HG03159 (cell line): ENCODE data around the gene NOTCH1.

Experiments
- ATAC-seq: cut with Tn5 transposase; IDR thresholded peaks from one replicate; pipeline ENCODE4 v1.9.1; 2021; ENCODE audit warnings: mild to moderate bottlenecking, moderate library complexity; ENCODE audit not compliant: unreplicated experiment

The NOTCH1 gene

DNA sequence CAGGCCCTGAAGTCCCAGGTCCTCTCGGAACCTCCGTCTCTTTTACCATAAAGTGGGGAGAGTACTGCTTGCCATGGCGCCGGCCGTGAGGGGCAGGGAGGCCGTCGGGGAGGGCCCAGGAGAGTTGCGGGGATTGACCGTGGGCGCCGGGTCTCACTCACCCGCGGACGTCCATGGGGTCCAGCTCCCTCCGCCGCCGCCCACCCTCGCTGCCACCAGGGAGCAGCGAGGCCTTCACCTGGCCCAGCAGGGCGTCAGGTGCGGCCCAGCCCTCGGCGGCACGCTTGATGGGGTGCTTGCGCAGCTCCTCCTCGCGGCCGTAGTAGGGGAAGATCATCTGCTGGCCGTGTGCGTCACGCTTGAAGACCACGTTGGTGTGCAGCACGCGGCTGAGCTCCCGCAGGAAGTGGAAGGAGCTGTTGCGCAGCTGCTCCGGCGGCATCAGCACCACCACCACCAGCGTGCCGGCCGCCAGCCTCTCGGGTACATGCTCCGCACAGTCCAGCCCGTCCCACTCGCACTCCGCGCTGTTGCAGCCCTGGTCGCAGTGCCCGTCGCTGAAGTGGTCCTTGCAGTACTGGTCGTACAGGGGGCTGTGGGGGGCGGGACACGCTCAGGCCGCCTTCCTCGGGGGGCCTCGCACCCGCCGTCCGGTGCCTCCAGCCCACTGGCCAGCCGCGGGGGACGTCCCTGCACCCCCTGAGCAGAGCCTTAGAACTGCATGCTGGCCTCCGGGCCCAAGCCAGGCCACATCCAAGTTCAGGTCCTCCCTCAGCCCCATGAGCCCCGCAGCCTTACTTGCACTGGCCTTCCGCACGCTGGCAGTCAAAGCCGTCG lies 41.1 kb downstream of the NOTCH1 start:
- ATAC-seq = no peak

DNA sequence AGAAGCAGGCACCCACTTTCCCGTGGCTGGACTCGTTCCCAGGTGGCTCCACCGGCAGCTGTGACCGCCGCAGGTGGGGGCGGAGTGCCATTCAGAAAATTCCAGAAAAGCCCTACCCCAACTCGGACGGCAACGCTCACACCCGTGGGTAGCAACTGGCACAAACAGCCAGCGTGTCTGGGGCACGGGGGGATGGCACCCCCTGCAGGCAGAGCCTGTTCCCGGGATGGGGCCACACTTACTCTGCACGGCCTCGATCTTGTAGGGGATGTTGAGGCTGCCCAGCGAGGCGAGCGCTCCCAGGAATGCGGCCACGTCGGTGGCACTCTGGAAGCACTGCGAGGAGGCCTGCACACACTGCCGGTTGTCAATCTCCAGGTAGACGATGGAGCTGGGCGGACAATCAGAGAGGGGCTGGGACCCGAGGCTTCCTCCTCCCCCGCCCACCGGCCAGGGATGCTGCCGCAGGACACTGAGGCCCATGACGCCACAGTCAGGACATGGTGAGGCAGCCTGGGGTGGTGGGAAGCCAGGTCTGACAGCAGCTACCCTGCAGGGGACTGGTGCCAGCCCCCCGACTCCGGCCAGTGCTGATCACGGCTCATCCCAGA lies 42.8 kb downstream of the NOTCH1 start:
- no peak for ATAC-seq

DNA sequence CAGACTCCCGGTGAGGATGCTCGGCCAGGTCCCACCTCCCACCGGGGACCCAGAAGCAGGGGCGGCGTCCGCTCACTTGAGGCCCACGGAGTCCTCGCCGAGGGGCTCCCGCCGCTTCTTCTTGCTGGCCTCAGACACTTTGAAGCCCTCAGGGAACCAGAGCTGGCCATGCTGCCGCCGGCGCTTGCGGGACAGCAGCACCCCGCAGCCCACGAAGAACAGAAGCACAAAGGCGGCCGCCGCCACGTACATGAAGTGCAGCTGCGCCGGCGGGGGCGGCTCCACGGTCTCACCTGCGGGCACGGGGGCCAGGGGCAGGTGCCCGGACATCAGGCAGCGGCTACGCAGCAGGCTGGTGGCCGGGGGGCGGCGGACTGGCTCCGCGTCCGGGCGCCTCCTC lies 43.7 kb downstream of the NOTCH1 start:
- ATAC-seq = no peak

DNA sequence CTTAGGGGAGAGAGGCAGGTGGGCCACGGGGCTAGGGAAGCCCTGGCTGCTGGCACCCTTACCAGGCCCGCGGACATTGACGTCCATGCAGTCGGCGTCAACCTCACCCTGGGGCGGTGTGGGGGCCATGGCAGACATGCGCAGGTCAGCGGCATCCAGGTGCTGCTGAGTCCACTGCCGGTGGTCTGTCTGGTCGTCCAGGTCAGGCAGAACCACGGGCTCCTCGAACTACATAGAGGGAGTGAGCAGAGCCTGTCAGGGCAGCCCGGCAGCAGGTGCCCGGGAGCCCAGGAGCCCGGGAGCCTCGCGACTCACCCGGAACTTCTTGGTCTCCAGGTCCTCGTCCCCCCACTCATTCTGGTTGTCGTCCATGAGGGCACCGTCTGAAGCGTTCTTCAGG lies 44.2 kb downstream of the NOTCH1 start:
- ATAC-seq = no peak

DNA sequence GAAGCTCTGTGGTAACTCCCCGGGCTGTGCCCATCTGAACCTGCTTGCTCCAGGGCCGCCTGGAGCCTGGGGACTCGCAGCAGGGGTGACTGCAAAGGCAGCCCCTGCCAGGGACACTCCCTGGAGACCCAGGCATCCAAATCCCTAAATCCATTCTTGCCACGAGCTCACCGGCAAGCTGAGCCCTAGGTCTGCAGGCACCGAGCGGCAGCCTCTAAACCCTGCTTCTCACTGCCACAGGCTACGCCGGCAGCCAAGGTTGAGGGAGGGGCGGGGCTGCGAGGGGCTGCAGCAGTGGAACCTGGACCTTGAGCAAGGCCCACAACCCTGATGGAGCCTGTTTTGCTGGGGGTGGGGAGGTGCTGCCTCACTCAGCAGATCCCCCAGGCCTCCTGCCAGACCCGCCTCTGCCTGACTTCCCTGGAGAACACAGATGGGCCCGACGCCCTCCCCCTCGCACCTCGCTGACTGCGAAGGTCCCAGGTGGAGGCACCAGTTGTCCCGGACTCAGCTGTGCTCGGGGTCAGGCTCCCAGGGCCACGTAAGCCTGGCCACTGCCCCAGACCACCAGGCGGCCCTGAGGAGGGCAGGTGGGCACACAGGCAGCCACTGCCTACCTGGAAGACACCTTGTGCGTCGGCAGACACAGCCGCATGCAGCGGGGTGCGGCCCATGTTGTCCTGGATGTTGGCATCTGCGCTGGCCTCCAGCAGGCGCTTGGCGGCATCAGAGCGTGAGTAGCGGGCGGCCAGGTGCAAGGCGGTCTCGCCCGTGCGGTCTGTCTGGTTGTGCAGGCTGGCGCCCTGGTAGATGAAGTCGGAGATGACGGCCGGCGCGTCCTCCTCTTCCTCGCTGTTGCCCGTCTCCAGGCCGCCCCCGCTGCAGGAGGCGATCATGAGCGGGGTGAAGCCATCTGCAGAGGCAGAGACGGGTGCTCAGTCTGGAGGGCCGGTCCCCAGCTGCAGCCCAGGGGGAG lies 45.6 kb downstream of the NOTCH1 start:
- ATAC-seq = no peak

DNA sequence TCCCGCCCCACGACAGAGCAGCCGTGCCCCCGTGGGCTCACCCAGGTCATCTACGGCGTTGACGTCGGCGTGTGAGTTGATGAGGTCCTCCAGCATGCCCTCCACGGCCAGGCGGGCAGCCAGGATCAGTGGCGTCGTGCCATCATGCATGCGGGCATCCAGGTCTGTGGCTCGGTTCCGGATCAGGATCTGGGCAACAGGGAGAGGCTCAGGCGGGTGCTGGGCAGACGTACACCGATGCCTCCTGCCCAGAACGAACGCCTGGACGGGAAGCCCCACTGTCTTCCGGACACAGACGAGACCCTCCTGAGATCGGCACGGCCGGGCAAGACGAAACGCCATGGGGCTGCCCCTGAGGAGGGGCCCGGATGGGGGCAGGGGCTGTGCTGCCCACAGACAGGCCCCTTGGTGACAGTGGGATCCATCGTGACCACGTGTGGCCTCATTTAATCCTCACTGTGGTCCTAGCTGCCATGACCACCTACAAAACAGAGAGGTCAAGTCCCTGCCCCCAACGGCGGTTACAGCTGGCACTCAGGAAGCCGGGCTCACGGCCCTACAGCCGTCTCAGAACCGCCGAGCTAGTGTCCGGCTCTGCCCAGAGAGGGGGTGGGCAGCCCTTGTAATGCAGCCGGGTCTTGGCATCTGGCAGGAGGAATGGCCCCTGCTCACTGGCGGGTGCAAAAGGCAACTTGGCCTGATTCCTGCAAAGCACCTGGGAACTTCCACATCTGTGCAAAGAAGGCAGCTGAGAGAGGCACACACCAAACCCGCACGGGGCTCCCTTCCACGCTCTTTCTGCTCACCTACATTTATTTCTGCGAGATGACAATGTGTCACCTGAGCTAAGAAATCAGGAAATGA lies 46.5 kb downstream of the NOTCH1 start:
- ATAC-seq = no peak

DNA sequence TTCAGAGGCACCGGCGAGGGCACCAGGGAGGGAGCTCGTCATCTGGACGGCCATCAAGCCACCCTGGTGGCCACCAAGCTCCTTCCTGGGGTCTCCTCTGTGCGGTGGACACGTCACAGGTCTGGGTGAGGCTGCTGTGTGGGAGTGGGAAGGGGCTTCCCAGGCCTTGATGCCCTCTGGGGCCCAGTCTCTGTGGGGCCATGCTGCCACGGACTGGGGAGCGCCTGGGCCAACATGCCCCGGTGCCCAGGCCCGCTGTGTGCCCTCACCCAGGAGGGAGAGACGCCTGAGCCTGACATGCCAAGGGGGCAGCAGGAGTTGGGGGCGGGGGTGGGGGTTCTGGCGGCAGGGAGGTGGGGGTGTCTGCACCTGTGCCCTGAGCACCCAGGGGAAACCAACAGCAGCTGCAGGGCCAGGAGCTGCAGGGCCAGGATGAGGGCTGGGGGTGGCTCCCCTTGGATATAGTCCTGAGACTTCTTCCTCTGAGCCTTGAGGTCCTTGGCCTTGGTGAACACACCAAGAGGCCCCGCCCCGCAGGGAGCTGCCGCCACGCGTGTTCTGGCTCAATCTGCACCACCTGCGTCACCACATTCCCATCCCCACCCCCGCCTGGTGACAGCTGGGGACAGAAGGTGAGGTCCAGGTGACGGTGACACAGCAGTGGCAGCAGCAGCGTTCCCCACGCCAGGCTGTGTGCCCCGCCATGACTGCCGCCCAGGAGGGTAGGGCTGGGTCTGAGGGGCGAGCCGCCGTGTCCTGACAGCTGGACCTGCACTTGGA lies 47.7 kb downstream of the NOTCH1 start:
- no peak for ATAC-seq

DNA sequence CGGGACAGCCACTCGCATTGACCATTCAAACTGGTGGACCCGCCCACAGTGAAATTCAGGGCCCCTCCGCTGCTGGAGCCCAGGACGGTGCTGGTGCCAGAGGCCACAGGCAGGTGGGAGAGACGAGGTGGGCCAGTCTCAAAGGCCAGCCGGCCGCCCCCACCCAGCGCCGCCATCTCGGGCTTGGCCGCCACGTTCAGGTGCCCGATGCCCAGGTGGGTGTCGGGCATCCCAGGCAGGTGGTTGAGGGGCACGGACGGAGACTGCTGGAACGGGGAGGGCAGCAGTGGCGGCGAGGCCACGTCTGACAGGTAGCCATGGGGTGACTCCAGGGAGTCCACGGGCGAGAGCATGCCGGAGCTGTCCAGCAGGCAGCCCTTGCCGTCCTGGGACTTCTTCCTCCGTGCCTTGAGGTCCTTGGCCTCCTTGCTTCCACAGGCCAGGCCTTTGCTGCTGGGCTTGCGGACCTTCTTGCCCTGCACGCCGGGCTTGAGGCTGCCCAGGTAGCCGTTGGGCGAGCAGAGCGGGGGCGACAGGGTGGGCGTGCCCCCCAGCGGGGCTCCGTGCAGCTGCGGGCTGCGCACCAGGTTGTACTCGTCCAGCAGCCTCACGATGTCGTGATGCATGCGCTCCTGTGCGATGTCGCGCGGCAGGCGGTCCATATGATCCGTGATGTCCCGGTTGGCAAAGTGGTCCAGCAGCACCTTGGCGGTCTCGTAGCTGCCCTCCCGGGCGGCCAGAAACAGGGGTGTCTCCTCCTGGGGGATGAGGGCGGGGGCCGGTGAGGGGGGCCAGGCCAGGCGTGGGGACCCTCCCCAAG lies 48.8 kb downstream of the NOTCH1 start:
- ATAC-seq = no peak

DNA sequence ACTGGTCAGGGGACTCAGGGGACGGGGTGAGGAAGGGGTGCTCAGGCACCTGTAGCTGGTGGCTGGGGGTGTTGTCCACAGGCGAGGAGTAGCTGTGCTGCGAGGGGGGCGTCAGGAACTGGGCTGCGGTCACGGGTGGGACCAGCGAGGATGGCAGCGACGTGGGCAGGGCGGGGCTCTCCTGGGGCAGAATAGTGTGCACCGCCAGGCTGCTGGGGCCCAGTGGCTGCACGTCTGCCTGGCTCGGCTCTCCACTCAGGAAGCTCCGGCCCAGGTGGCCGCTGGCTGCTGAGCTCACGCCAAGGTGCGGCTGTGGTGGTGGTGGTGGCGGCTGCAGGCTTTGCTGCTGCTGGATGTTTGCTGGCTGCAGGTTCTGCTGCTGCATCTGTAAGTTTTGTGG lies 49.7 kb downstream of the NOTCH1 start:
- no peak for ATAC-seq

DNA sequence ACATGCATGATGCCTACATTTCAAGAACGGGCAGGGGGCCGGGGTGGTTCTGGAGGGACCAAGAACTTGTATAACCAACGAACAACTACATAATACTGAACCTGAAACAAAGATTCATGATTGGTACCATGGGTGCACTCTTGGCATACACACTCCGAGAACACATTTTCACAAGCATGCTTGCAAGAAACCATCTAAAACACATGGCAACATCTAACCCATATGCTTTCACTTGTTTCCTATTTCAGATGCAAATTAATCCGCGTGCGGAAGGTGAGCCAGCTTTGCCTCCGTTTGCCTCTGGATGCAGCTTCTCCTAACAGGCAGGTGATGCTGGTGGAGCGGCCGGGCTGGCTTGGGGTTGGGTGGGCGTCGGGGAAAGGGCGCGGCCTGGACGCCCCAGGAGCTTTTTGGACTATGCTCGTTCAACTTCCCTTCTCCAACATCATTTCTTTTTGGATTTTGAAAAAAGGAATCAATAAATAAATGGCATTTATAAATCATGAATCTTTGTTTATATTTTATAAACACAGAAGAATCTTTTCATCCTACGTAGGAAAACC lies 50.5 kb downstream of the NOTCH1 start:
- no peak for ATAC-seq

DNA sequence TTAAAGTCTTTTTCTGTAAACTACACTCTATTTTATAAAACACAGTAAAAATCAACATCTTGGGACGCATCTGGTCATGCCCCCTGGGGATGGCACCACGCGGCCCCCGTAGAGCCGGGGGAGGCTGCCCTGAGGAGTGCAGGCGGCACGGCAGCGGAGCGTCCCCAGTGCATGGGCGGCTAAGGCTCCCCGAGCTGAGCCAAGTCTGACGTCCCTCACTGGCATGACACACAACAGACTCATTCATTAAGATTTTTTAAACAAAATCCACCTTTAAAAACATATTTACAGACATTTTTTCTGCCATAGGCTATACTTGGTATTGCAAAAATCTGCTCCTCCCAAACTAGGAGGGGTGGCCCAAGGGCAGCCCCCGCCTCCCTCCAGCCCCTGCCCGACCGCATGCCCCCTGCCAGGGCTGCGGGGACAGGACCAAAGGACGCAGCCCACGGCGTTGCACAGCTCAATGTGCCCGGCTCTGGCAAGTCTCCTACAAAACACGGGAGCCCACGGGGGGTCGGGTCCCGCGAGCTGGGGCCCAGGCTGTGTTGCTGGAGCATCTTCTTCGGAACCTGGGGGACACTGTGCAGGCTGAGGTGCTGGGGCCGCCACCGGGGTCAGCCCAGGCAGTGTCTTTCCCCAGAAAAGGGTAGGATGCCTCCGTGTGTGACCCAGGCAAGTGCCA lies 51.2 kb downstream of the NOTCH1 start:
- ATAC-seq = no peak

DNA sequence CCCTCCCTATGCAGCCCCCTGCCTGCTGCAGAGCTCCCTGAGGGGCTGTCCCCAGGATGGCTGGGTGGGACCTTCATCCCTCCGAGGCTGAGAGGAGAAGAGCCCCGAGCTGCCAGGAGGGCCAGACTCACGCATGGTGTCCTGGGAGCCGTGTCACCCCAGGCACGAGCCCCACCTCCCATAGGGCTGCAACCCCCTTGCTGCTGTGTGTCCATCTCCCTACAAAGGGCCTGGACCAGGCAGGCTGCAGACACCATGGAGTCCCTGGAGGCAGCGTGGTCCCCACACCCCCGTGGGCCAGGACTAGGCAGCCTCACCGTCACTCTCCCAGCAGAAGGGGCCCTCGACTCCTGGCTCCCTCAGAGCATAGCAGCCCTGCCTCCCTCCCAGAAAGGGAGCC lies 51.8 kb downstream of the NOTCH1 start:
- ATAC-seq = no peak

DNA sequence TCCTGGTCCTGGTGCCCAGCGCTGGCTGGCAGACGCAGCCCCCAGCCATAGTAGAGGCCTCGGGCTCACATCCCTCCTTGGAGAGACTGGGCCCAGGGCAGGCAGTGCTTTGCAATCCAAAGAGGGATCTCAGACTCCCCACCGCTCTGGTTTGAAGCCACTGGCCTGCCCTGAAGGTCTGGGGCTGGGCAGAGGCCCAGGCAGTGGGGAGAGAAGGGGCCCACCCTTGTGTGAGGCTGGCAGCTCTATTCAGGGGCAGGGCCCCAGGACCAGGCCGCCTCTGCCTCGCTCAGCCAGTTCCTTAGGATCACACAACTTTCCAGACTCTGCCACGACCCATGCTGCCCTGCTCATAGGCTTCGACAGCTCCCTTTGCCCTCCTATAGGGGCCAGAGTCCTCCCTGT lies 52.3 kb downstream of the NOTCH1 start:
- ATAC-seq = no peak

DNA sequence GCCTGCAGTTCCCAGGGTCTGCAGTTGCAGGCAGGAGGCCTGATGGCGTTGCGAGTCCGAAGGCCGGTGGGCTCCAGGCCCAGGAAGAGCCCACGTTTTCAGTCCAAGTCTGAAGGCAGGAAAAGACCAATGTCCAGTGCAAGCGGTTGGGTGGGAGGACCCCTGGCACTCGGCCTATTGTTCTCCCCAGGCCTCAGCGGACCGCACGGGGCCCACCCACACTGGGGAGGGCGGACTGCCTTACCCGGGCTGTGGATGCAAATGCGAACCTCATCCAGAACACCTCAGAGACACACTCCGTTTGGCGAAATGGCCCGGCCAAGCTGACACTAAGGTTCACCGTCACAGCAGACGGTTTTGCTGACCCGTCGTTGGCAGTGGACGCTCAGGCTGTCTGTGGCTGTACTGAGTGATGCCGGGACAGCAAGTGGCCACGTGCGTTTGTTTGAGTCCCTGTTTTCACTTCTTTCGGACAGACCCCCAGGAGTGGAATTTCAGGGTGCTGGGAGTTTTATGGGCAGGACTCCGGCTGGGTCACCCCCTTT lies 52.8 kb downstream of the NOTCH1 start:
- ATAC-seq = no peak

DNA sequence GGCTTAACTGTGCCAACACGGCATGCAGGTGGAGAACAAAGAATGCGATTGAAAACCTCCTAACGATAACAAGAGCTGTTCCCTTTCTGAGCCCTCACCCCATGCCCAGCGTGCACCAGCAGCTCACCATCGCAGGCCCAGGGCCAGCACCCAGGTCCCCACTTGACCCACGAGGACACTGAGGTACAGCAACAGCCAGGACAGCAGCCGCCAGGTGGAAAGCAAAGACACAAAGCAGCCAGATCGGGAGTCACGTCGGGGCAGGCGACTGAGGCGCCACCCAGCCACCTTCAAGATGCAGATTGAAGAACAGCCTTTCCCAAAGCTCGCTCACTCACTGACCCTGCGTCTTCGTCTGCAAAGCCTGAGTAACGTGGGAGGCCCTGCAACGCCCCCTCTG lies 56.1 kb downstream of the NOTCH1 start:
- ATAC-seq = no peak

DNA sequence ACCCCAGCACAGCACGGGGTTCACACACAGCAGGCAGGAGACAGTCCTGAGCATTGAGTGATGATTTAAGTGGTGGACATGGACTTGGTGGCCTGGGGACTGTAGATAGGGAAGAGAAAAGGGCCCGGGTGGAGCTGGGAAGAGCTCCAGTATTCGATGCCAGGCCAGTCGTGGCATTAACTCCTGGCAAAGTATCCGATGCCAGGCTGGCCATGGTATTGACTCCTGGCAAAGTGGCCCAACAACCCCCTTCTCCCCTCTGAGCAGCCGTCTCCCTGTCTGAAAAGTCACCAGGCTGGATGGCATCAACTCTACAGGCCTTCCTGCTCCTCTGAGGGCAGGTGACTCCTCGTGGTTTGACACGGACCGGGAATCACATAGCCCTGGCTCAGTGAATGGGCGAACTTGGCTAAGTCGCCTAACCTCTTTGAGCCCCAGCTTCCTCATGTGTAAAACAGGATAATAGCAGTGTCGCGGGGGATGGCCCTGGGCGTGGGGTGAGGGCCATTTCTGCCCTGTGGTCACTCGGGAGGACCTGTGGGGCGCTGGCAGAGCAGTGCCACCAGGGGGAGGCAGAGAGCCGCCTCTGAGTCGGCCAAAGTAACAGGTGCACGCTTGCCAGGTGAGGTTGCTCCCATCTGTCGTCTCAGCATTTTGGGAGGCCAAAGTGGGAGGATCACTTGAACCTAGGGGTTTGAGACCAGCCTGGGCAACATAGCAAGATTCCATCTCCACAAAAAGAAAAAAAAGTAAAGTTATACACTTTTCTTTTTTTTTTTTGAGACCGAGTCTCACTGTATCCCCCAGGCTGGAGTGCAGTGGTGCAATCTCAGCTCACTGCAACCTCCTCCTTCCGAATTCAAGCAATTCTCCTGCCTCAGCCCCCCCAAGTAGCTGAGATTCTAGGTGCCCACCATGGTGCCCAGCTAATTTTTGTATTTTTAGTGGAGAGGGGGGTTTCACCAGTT lies 57.3 kb downstream of the NOTCH1 start:
- no peak for ATAC-seq

DNA sequence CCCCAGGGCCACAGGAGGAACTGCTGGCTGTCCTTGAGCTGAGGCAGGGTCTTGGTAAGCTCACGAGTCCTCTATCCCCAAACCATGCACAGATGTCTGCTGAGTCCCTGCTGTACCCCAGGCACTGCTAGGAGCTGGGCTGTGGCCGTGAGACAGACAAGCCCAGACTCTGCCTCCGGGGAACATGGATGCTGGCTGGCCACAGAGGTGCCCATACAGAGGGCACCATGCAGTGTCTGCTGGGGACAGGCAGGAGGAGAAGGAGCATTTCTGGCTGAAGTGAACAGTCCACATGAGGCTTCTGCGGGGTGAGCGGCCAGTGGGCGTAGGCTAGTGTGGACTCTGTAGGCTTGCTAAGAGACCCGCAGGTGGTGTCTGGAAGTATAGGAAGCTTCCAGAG lies 58.2 kb downstream of the NOTCH1 start:
- ATAC-seq = no peak
